Astrocyte (in vitro differentiated cells and primary cell): ENCODE results near the gene CAPZB. TPM values are rescaled to one million over a fixed set of nuclear protein-coding genes. Genes with fewer than 3 reads are reported as not detected.

ENCODE experiments used
- DNase-seq: peaks from one replicate; pipeline ENCODE4 v3.0.0-alpha.2; 2010; ENCODE audit warnings: low read depth
- FAIRE-seq: peaks from 2 replicates; lab custom pipeline; 2011; peaks lifted over from hg19 to GRCh38; lab: Jason Lieb, UNC
- H2AFZ ChIP-seq: 2 replicates; pipeline ENCODE4 v1.6.0; 2012; ENCODE audit warnings: low read depth, low read length, inconsistent platforms
- H3K27ac ChIP-seq: 2 replicates; pipeline ENCODE4 v1.5.1; 2011; ENCODE audit warnings: low read depth, low read length, inconsistent platforms
- H3K27me3 ChIP-seq: 2 replicates; pipeline ENCODE4 v1.6.0; 2011; ENCODE audit warnings: low read length, inconsistent platforms; ENCODE audit not compliant: insufficient read depth
- H3K36me3 ChIP-seq: 2 replicates; pipeline ENCODE4 v1.5.1; 2011; ENCODE audit warnings: low read length, inconsistent platforms; ENCODE audit not compliant: insufficient read depth
- H3K4me1 ChIP-seq: 2 replicates; pipeline ENCODE4 v1.5.1; 2011; ENCODE audit warnings: low read length, inconsistent platforms; ENCODE audit not compliant: insufficient read depth
- H3K4me2 ChIP-seq: 2 replicates; pipeline ENCODE4 v1.6.0; 2012; ENCODE audit warnings: low read length, inconsistent platforms
- H3K4me3 ChIP-seq: 2 replicates; pipeline ENCODE4 v1.5.1; 2011; ENCODE audit warnings: low read depth, mild to moderate bottlenecking, low read length, inconsistent platforms; ENCODE audit not compliant: insufficient read depth
- H3K79me2 ChIP-seq: 2 replicates; pipeline ENCODE4 v1.6.0; 2012; ENCODE audit warnings: mild to moderate bottlenecking, low read length, inconsistent platforms; ENCODE audit not compliant: insufficient read depth
- H3K9ac ChIP-seq: 2 replicates; pipeline ENCODE4 v1.6.0; 2012; ENCODE audit warnings: mild to moderate bottlenecking, low read length, inconsistent platforms
- H3K9me3 ChIP-seq: 2 replicates; pipeline ENCODE4 v1.5.1; 2012; ENCODE audit warnings: low read depth, mild to moderate bottlenecking, low read length, inconsistent platforms; ENCODE audit not compliant: insufficient read depth
- H4K20me1 ChIP-seq: 2 replicates; pipeline ENCODE4 v1.6.0; 2012; ENCODE audit warnings: low read length, inconsistent platforms; ENCODE audit not compliant: insufficient read depth
- H3K27ac Mint-ChIP-seq: one replicate; pipeline ENCODE4 v1.8.0; 2021; ENCODE audit warnings: mild to moderate bottlenecking, mixed read lengths; ENCODE audit not compliant: unreplicated experiment
- H3K27me3 Mint-ChIP-seq: one replicate; pipeline ENCODE4 v1.8.0; 2021; ENCODE audit warnings: low read depth, mixed read lengths; ENCODE audit not compliant: unreplicated experiment
- H3K36me3 Mint-ChIP-seq: one replicate; pipeline ENCODE4 v1.8.0; 2021; ENCODE audit warnings: low read depth, mixed read lengths; ENCODE audit not compliant: unreplicated experiment
- H3K4me1 Mint-ChIP-seq: one replicate; pipeline ENCODE4 v1.8.0; 2021; ENCODE audit warnings: low read depth, mixed read lengths; ENCODE audit not compliant: unreplicated experiment
- H3K4me3 Mint-ChIP-seq: one replicate; pipeline ENCODE4 v1.8.0; 2021; ENCODE audit warnings: mild to moderate bottlenecking, moderate library complexity, mixed read lengths; ENCODE audit not compliant: unreplicated experiment
- H3K9me3 Mint-ChIP-seq: one replicate; pipeline ENCODE4 v1.8.0; 2021; ENCODE audit warnings: mild to moderate bottlenecking, mixed read lengths; ENCODE audit not compliant: unreplicated experiment
- CTCF ChIP-seq: IDR thresholded peaks from 2 replicates; pipeline ENCODE4 v1.5.1; 2011; ENCODE audit warnings: low read depth, mild to moderate bottlenecking, inconsistent platforms, low read length, moderate library complexity; ENCODE audit not compliant: insufficient read depth
- EZH2 ChIP-seq: IDR thresholded peaks from 2 replicates; pipeline ENCODE4 v1.6.1; 2012; ENCODE audit warnings: mild to moderate bottlenecking, low read length, inconsistent platforms; ENCODE audit not compliant: insufficient read depth
- total RNA-seq: library from RNA; stranded (reverse); gene quantifications from 2 replicates; pipeline ENCODE4 v1.2.1, GENCODE V29; 2021

The CAPZB gene
- total RNA-seq, 1 donor from 2014 or later: 458 TPM

- Histone ChIP-seq H3K79me2 (peaks cover 88% of the 10 kb centered on the region), H3K9me3 (no peaks in the 10 kb centered on the region), H3K4me2 (peak overlapping the region; percentile 55), H3K4me3 (no peak overlapping the region), H3K27ac (peak overlapping the region; percentile 52), H3K36me3 (no peaks in the 10 kb centered on the region), H3K9ac (peak overlapping the region; percentile 31), H4K20me1 (peaks cover 84% of the 10 kb centered on the region), H3K27me3 (no peaks in the 10 kb centered on the region), H2AFZ (no peak overlapping the region), H3K4me1 (peaks cover 59% of the 10 kb centered on the region)
- H3K4me3 Mint-ChIP-seq: peak overlapping the region; percentile 66
- H3K27me3 Mint-ChIP-seq: no peaks in the 10 kb centered on the region
- no peaks in the 10 kb centered on the region for H3K9me3 Mint-ChIP-seq
- peak overlapping the region; percentile 86 for H3K27ac Mint-ChIP-seq
- H3K36me3 Mint-ChIP-seq: peaks cover 13% of the 10 kb centered on the region
- DNase-seq (peak; percentile 65), FAIRE-seq (no peak)
- peaks cover 76% of the 10 kb centered on the region for H3K4me1 Mint-ChIP-seq
- TF ChIP-seq CTCF: peak; percentile 49
- no peak for TF ChIP-seq EZH2
Observed at GRCh38 chr1:19445417-19446342, 39.7 kb downstream of the CAPZB start.

GRCh38 chr1:19444296-19445021 is 40.9 kb downstream of the CAPZB start:
- TF ChIP-seq CTCF: no peak
- Histone ChIP-seq H3K4me1 (peaks cover 61% of the 10 kb centered on the region), H3K4me2 (no peak overlapping the region), H3K79me2 (peaks cover 95% of the 10 kb centered on the region), H3K36me3 (no peaks in the 10 kb centered on the region), H3K27me3 (no peaks in the 10 kb centered on the region), H2AFZ (no peak overlapping the region), H3K9ac (no peak overlapping the region), H3K4me3 (no peak overlapping the region), H3K27ac (no peak overlapping the region), H3K9me3 (no peaks in the 10 kb centered on the region), H4K20me1 (peaks cover 83% of the 10 kb centered on the region)
- no peaks in the 10 kb centered on the region for H3K9me3 Mint-ChIP-seq
- no peak for DNase-seq
- H3K4me1 Mint-ChIP-seq: peaks cover 78% of the 10 kb centered on the region
- H3K27me3 Mint-ChIP-seq: no peaks in the 10 kb centered on the region
- H3K36me3 Mint-ChIP-seq: peaks cover 20% of the 10 kb centered on the region
- peak overlapping the region; percentile 45 for H3K4me3 Mint-ChIP-seq
- peak overlapping the region; percentile 87 for H3K27ac Mint-ChIP-seq
- no peak for FAIRE-seq
